ENCODE measurements around the gene KLRF2.

KLRF2 gene, protein sequence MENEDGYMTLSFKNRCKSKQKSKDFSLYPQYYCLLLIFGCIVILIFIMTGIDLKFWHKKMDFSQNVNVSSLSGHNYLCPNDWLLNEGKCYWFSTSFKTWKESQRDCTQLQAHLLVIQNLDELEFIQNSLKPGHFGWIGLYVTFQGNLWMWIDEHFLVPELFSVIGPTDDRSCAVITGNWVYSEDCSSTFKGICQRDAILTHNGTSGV

DNA sequence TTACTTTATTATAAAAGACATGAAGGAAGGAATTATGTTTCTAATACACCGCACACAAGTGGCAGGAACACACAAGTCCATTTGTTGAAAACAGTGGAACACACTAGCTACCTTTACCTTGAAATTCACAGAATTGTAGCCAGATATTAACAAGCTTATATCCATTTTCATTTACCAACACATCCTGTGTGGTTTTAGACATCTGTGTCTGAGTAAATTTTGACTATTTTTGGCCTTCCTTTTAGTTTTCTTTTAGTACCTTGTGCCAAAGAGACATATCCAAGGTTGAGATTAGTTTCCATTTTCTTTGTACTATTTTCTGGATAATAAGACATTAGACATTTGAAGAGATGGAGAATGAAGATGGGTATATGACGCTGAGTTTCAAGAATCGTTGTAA, at the start of gene KLRF2:
TSS of gene KLRF2 (plus strand) at position 244 of the 400 bp plus-strand sequence. CDS start at position 351, 107 bp downstream.
- TF ChIP-seq, protein P1, sequence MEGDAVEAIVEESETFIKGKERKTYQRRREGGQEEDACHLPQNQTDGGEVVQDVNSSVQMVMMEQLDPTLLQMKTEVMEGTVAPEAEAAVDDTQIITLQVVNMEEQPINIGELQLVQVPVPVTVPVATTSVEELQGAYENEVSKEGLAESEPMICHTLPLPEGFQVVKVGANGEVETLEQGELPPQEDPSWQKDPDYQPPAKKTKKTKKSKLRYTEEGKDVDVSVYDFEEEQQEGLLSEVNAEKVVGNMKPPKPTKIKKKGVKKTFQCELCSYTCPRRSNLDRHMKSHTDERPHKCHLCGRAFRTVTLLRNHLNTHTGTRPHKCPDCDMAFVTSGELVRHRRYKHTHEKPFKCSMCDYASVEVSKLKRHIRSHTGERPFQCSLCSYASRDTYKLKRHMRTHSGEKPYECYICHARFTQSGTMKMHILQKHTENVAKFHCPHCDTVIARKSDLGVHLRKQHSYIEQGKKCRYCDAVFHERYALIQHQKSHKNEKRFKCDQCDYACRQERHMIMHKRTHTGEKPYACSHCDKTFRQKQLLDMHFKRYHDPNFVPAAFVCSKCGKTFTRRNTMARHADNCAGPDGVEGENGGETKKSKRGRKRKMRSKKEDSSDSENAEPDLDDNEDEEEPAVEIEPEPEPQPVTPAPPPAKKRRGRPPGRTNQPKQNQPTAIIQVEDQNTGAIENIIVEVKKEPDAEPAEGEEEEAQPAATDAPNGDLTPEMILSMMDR (conservative IDR thresholded peaks at IDR 0.05; ENCODE audit: low read depth, low read length): no peak
- no peak for DNase-seq (ENCODE audit: low read depth)
- H3K4me3 ChIP-seq (ENCODE audit: low read depth, low read length): no peak within 1 kb of the TSS

- TF ChIP-seq, protein P1 (conservative IDR thresholded peaks at IDR 0.05; ENCODE audit: low read depth, low read length): no peak
- H3K4me3 ChIP-seq (ENCODE audit: low read depth, low read length): no peak overlapping the region
- DNase-seq (ENCODE audit: low read depth): no peak
These were observed 49.6 kb upstream of the KLRF2 start for GRCh38 chr12:9831720-9832119.

- TF ChIP-seq, protein P1 (conservative IDR thresholded peaks at IDR 0.05; ENCODE audit: low read depth, low read length): no peak
- H3K4me3 ChIP-seq (ENCODE audit: low read depth, low read length): no peak overlapping the region
- no peak for DNase-seq (ENCODE audit: low read depth)
These were observed 37.9 kb upstream of the KLRF2 start for GRCh38 chr12:9843407-9843806.

- H3K4me3 ChIP-seq (ENCODE audit: low read depth, low read length): no peak overlapping the region
- TF ChIP-seq, protein P1 (conservative IDR thresholded peaks at IDR 0.05; ENCODE audit: low read depth, low read length): no peak
- DNase-seq (ENCODE audit: low read depth): no peak
These were observed 32.4 kb upstream of the KLRF2 start for GRCh38 chr12:9848899-9849298.

DNA sequence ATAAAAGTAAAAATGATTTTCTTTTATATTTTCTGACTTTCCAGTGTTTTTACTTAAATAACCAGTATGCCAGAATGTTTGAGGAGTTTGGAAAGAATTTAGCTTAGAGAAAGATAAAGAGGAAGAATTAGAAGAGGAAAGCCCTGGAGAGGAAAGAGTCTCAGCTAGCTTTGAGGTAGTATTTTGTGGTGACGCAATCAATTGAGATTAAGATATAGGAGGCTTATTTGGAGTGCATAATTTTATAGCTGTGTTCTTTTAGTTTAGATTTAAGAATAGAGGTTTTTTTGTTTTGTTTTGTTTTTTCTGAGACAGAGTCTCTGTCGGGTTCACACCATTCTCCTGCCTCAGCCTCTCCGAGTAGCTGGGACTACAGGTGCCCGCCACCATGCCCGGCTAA, 30.2 kb upstream of the KLRF2 start:
- no peak overlapping the region for H3K4me3 ChIP-seq (ENCODE audit: low read depth, low read length)
- TF ChIP-seq, protein P1 (conservative IDR thresholded peaks at IDR 0.05; ENCODE audit: low read depth, low read length): no peak
- no peak for DNase-seq (ENCODE audit: low read depth)

- no peak overlapping the region for H3K4me3 ChIP-seq (ENCODE audit: low read depth, low read length)
- peak; percentile 17 for DNase-seq (ENCODE audit: low read depth)
- TF ChIP-seq, protein P1 (conservative IDR thresholded peaks at IDR 0.05; ENCODE audit: low read depth, low read length): no peak
These were observed 29.4 kb upstream of the KLRF2 start for GRCh38 chr12:9851927-9852326.

DNA sequence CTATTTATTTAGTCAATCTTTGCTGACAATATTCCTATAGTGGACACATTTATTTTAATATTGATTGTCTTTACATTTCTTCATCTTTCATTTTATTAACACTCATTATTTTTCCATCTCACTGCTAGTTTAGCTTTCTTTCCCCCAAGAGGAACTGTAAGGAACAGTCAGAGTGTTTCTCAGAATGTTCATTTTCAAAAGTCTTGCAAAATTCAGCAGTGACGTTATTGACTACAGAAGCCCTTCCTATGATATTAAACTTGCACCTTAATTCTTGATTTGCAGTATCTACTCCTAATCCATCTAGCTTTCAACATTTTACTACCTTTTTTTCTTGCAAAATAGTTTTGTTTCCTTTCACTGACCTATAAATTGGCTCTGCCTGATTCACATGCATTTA, 25.1 kb upstream of the KLRF2 start:
- H3K4me3 ChIP-seq (ENCODE audit: low read depth, low read length): no peak overlapping the region
- no peak for DNase-seq (ENCODE audit: low read depth)
- TF ChIP-seq, protein P1 (conservative IDR thresholded peaks at IDR 0.05; ENCODE audit: low read depth, low read length): no peak
